GM21529 (cell line): ENCODE measurements around the gene C11orf21.
"Not testable (repeated sequence)": the region's sequence is repeated elsewhere in the genome, so short reads cannot be mapped to it uniquely, and the experiment has no call there.

Experiments used
- ATAC-seq: cut with Tn5 transposase; IDR thresholded peaks from one replicate; pipeline ENCODE4 v1.9.1; 2021; ENCODE audit not compliant: unreplicated experiment

C11orf21 gene

GRCh38 chr11:2301631-2302305, at the start of gene C11orf21, which contains the start of gene TSPAN32:
C11orf21 (minus strand) TSS chr11:2301918; CDS start chr11:2301808, 110 bp downstream.
TSPAN32 (plus strand) TSS chr11:2302013; CDS start chr11:2302150, 137 bp downstream.
- no peak for ATAC-seq

GRCh38 chr11:2348986-2349385, 47.3 kb upstream of the C11orf21 start:
- no peak for ATAC-seq

GRCh38 chr11:2347308-2347830, 45.7 kb upstream of the C11orf21 start:
- no peak for ATAC-seq

- ATAC-seq = no peak
These were observed 45.0 kb upstream of the C11orf21 start for GRCh38 chr11:2346586-2347307.

- ATAC-seq = no peak
These were observed 44.3 kb upstream of the C11orf21 start for GRCh38 chr11:2346014-2346413.

GRCh38 chr11:2345050-2345449, 43.3 kb upstream of the C11orf21 start:
- no peak for ATAC-seq

- no peak for ATAC-seq
These were observed 41.8 kb upstream of the C11orf21 start for GRCh38 chr11:2343502-2343901.

GRCh38 chr11:2342981-2343380, 41.3 kb upstream of the C11orf21 start:
- ATAC-seq = no peak

- ATAC-seq = no peak
These were observed 40.8 kb upstream of the C11orf21 start for GRCh38 chr11:2342557-2342956.

GRCh38 chr11:2338760-2339159, 37.0 kb upstream of the C11orf21 start:
- not testable (repeated sequence) for ATAC-seq

GRCh38 chr11:2335286-2335685, 33.6 kb upstream of the C11orf21 start:
- not testable (repeated sequence) for ATAC-seq

GRCh38 chr11:2333486-2334205, 31.9 kb upstream of the C11orf21 start:
- not testable (repeated sequence) for ATAC-seq

GRCh38 chr11:2332569-2332968, 30.9 kb upstream of the C11orf21 start:
- not testable (repeated sequence) for ATAC-seq

GRCh38 chr11:2331404-2331803, 29.7 kb upstream of the C11orf21 start:
- no peak for ATAC-seq

- ATAC-seq = no peak
These were observed 29.0 kb upstream of the C11orf21 start for GRCh38 chr11:2330696-2331095.

GRCh38 chr11:2329551-2329950, 27.8 kb upstream of the C11orf21 start:
- no peak for ATAC-seq

- ATAC-seq = no peak
These were observed 27.1 kb upstream of the C11orf21 start for GRCh38 chr11:2328656-2329354.

GRCh38 chr11:2328021-2328420, 26.3 kb upstream of the C11orf21 start:
- ATAC-seq = no peak

GRCh38 chr11:2327032-2327431, 25.3 kb upstream of the C11orf21 start:
- ATAC-seq = no peak

GRCh38 chr11:2325719-2326118, 24.0 kb upstream of the C11orf21 start:
- no peak for ATAC-seq

GRCh38 chr11:2325123-2325522, 23.4 kb upstream of the C11orf21 start:
- no peak for ATAC-seq
